Astrocyte of the spinal cord (primary cell): ENCODE data around the gene SLC9A4.

Experiments
- DNase-seq: peaks from one replicate; pipeline ENCODE4 v3.0.0; 2011; ENCODE audit warnings: low read depth, low spot score
- H3K4me3 ChIP-seq: 2 replicates; pipeline ENCODE4 v1.5.1; 2011; ENCODE audit warnings: low read depth, mild to moderate bottlenecking, low read length, moderate library complexity
- CTCF ChIP-seq: IDR thresholded peaks from 2 replicates; pipeline ENCODE4 v1.5.1; 2012; ENCODE audit warnings: low read depth, mild to moderate bottlenecking, low read length, inconsistent platforms
- in situ Hi-C: cut with HindIII; loops from 2 replicates; pipeline ENCODE4 v1.10.0; 2017; ENCODE audit warnings: low sequenced_read_pairs

The SLC9A4 gene

GRCh38 chr2:102489646-102490045 lies 16.6 kb downstream of the SLC9A4 start:
- H3K4me3 ChIP-seq = no peak overlapping the region
- in situ Hi-C loops = no loop called here
- no peak for DNase-seq
- TF ChIP-seq CTCF = no peak

GRCh38 chr2:102492006-102492405 lies 19.0 kb downstream of the SLC9A4 start:
- DNase-seq = no peak
- no peak for TF ChIP-seq CTCF
- H3K4me3 ChIP-seq = no peak overlapping the region
- in situ Hi-C loops = no loop called here

GRCh38 chr2:102494570-102494969 lies 21.5 kb downstream of the SLC9A4 start:
- DNase-seq = no peak
- TF ChIP-seq CTCF = no peak
- in situ Hi-C loops = no loop called here

GRCh38 chr2:102498414-102498813 lies 25.4 kb downstream of the SLC9A4 start:
- DNase-seq = no peak
- in situ Hi-C loops = no loop called here
- no peak overlapping the region for H3K4me3 ChIP-seq
- TF ChIP-seq CTCF = no peak

More at GRCh38 chr2:102494570-102494969, 21.5 kb downstream of the SLC9A4 start:
- H3K4me3 ChIP-seq = no peak overlapping the region

GRCh38 chr2:102499558-102499957 lies 26.5 kb downstream of the SLC9A4 start:
- no peak overlapping the region for H3K4me3 ChIP-seq
- no peak for DNase-seq
- in situ Hi-C loops = no loop called here
- TF ChIP-seq CTCF = no peak

- in situ Hi-C loops = no loop called here
- TF ChIP-seq CTCF = no peak
- no peak for DNase-seq
- no peak overlapping the region for H3K4me3 ChIP-seq
These were observed 29.6 kb downstream of the SLC9A4 start for GRCh38 chr2:102502576-102502975.

- in situ Hi-C loops = no loop called here
- no peak for DNase-seq
- TF ChIP-seq CTCF = no peak
- H3K4me3 ChIP-seq = no peak overlapping the region
These were observed 31.8 kb downstream of the SLC9A4 start for GRCh38 chr2:102504833-102505232.
